GM12801 (cell line): ENCODE results near the gene SPON1.

Experiments
- TF ChIP-seq, protein P1 (sequence below): IDR thresholded peaks from one replicate; pipeline ENCODE4 v1.5.1; 2011; ENCODE audit warnings: control low read depth; ENCODE audit not compliant: insufficient read length; ENCODE audit errors: extremely low read depth

The SPON1 gene

DNA sequence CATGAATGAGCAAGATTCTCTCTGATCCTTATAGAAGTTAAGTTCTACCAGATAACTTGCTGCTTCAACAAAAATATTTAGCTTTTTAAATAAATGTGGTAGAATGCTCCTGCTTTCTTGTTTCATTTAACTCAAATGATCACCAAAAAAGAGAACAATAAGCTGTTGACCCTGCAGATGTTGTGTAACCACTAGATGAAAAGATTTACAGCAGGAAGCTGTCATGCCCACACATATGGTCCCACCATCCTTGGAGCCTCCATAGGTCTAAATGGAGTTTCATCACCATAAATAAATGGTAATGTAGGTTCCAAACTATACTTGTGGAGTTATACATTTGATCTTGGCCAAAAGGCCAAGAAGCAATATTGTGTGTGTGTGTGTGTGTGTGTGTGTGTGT lies 277.7 kb downstream of the SPON1 start:
- TF ChIP-seq, protein P1, sequence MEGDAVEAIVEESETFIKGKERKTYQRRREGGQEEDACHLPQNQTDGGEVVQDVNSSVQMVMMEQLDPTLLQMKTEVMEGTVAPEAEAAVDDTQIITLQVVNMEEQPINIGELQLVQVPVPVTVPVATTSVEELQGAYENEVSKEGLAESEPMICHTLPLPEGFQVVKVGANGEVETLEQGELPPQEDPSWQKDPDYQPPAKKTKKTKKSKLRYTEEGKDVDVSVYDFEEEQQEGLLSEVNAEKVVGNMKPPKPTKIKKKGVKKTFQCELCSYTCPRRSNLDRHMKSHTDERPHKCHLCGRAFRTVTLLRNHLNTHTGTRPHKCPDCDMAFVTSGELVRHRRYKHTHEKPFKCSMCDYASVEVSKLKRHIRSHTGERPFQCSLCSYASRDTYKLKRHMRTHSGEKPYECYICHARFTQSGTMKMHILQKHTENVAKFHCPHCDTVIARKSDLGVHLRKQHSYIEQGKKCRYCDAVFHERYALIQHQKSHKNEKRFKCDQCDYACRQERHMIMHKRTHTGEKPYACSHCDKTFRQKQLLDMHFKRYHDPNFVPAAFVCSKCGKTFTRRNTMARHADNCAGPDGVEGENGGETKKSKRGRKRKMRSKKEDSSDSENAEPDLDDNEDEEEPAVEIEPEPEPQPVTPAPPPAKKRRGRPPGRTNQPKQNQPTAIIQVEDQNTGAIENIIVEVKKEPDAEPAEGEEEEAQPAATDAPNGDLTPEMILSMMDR, result no peak

DNA sequence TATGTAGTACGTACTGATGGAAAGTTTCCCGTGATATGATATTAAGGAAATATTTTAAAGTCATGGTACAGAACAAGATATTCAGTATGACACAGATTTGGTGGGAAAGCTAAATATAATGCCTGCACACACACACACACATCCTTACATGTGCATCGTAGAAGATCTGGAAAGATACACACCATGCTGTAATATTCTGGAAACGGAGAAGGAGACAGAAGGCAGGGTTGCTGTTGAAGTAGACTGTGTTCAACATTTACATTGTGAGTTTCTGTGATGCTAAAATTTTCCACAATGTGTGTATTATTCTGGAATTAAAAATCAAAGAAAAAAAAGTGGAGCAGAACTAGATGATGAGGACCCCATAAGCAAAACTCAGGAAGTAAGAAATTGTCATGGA lies 278.4 kb downstream of the SPON1 start:
- TF ChIP-seq, protein P1, result no peak

DNA sequence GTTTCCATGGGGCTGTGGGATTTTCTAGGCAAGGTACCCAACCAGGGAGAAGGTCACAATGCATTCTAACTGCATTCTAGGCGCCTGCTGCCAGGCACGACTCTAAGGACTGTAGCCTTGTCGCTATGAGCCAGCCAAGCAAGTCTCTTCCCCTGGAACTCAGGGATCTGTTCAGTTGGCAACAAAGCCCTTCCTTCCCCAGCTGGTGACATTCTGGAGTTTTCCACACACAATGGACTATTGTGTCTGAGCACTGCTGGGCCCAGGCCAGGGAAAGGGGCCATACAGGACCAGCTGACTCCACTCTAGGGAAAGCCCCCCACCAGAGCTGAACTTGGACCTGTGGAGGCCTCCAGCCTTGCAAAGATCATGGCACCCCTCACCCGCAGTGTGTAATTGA lies 279.7 kb downstream of the SPON1 start:
- TF ChIP-seq, protein P1, result no peak

DNA sequence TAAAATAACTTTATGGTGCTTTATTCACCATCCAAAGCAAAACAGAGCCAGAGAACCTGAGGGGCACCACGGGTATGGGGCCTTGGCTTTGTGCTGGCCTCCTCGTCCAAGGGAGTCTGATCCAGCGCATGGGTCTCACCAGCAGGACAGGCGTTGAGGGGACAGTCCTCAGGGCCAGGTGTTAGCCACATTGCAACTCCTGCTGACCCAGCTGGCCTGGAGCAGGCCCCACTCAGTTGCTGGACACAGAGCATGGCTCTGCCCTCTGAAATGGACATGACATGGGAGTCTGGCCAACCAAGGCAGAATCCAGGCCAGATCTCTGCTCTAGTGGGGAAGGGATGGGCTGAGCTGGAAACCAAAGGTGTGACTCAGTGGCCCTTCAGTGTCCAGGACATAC lies 280.2 kb downstream of the SPON1 start:
- TF ChIP-seq, protein P1, result no peak

DNA sequence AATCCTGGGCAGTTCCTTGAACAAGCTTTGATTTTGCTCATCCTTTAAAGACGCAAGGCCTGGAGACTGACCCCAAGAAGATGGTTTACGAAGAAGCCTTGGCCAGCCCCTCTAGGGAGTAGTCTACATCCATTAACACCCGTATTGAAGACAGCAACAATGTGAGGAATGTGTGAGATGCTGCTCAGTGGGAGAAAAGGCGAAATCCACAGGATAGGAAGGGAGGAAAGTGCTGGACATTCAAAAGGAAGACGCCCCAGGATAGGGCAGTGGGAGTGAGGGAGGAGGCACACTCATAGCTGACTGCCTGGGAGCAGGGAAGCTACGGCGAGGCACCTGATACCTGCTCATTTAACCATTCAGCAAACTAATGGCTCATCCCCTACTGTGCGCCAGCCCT lies 282.4 kb downstream of the SPON1 start:
- TF ChIP-seq, protein P1, result no peak

DNA sequence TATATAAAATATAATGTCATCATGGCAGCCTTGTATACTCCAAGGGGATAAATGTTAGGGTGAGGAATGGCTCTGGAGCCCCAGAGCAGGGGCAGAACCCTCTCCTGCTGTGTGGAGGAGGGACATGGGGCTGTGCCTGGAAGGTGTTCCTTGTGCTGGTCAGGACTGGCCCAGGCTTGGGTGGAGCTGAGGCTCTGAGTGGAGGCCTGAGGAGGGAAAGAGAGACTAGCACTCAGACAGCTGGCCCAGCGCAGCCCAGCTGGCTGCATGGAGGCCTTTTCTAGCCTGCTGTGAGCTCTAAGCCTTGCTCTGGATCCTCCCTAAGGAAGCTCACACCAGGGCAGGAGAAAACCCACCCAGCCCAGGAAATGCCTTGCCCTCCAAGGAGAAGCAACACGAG lies 282.9 kb downstream of the SPON1 start:
- TF ChIP-seq, protein P1, result no peak

DNA sequence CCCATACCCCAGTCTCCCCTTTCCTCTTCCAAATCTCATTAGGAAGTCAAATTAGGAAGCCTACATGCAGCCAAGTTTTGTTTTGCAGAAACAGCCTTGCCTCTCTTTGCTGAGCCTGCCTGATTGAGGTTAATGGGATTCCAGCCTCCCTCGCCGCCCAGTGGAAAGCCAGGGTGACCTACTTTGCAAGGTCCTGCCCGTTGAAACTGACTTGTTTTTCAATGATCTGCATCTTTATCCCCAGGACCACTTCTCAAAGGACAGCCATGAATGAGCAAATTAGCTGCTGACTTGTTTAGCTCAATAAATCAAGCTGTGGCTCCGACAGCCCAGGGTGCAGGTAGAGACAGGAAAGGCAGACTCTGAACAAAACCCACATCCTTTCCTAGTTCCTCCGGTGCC lies 286.1 kb downstream of the SPON1 start:
- TF ChIP-seq, protein P1, result no peak
